KMS-11 (cell line): ENCODE measurements around the gene HSBP1L1.
A peak's percentile ranks its signal among the peaks of the same experiment; 100 is the strongest.

Experiments
- H2AFZ ChIP-seq: fragments of 200-600 bp; sonication (generic); 2 replicates; pipeline ENCODE4 v1.6.1; 2016; ENCODE audit warnings: antibody characterized with exemption, mixed run types, low read depth
- H3K27ac ChIP-seq: fragments of 200-600 bp; sonication (generic); 2 replicates; pipeline ENCODE4 v1.6.1; 2016; ENCODE audit warnings: mild to moderate bottlenecking, mixed run types
- H3K27me3 ChIP-seq: fragments of 200-600 bp; sonication (generic); 2 replicates; pipeline ENCODE4 v1.6.1; 2017; ENCODE audit warnings: mild to moderate bottlenecking, low read depth, mixed run types, moderate library complexity; ENCODE audit not compliant: insufficient read depth
- H3K36me3 ChIP-seq: fragments of 200-600 bp; sonication (generic); 2 replicates; pipeline ENCODE4 v1.6.1; 2017; ENCODE audit warnings: mild to moderate bottlenecking, mixed run types; ENCODE audit not compliant: insufficient read depth
- H3K4me1 ChIP-seq: fragments of 200-600 bp; sonication (generic); 2 replicates; pipeline ENCODE4 v1.6.1; 2016; ENCODE audit warnings: mild to moderate bottlenecking, low read depth, mixed run types; ENCODE audit not compliant: poor library complexity, severe bottlenecking
- H3K4me2 ChIP-seq: fragments of 200-600 bp; sonication (generic); 2 replicates; pipeline ENCODE4 v1.7.0; 2016; ENCODE audit warnings: mild to moderate bottlenecking, mixed run types
- H3K4me3 ChIP-seq: fragments of 200-600 bp; sonication (generic); IDR thresholded peaks from 2 replicates; pipeline ENCODE4 v1.6.1; 2017; ENCODE audit warnings: low read depth, low read length, mixed read lengths; ENCODE audit not compliant: insufficient read depth
- H3K79me2 ChIP-seq: fragments of 200-600 bp; sonication (generic); 2 replicates; pipeline ENCODE4 v1.6.1; 2016; ENCODE audit warnings: low read depth, mixed run types; ENCODE audit not compliant: insufficient read depth
- H3K9ac ChIP-seq: fragments of 200-600 bp; sonication (generic); 2 replicates; pipeline ENCODE4 v1.6.1; 2016; ENCODE audit warnings: mild to moderate bottlenecking, mixed run types
- H4K20me1 ChIP-seq: fragments of 200-600 bp; sonication (generic); 2 replicates; pipeline ENCODE4 v1.6.1; 2016; ENCODE audit warnings: mild to moderate bottlenecking, mixed run types; ENCODE audit not compliant: insufficient read depth
- CTCF ChIP-seq: fragments of 200-600 bp; sonication (generic); conservative IDR thresholded peaks from 2 replicates; pipeline ENCODE4 v1.6.1; 2017; ENCODE audit warnings: low read depth, mild to moderate bottlenecking, antibody characterized with exemption, low read length, moderate library complexity, mixed read lengths

The HSBP1L1 gene

GRCh38 chr18:79952456-79952995 is 11.9 kb upstream of the HSBP1L1 start:
- no peak for TF ChIP-seq CTCF
- Histone ChIP-seq H3K9ac (peak overlapping the region; percentile 89; the same call in 1 of the 2 replicates), H3K36me3 (no peaks in the 10 kb centered on the region), H3K27ac (no peak overlapping the region), H3K4me3 (no peak overlapping the region), H4K20me1 (no peaks in the 10 kb centered on the region), H3K4me2 (peak overlapping the region; percentile 94), H3K27me3 (no peaks in the 10 kb centered on the region), H3K79me2 (peaks cover 10% of the 10 kb centered on the region; the same call in 1 of the 2 replicates), H3K4me1 (peaks cover 7% of the 10 kb centered on the region), H2AFZ (peak overlapping the region; percentile 100)

- no peak overlapping the region for H2AFZ ChIP-seq
- no peak overlapping the region for H3K4me2 ChIP-seq
- peaks cover 10% of the 10 kb centered on the region; the same call in 1 of the 2 replicates for H3K79me2 ChIP-seq
- peaks cover 7% of the 10 kb centered on the region for H3K4me1 ChIP-seq
- no peak overlapping the region for H3K4me3 ChIP-seq
- no peak overlapping the region for H3K9ac ChIP-seq
- no peaks in the 10 kb centered on the region for H3K27me3 ChIP-seq
- no peak overlapping the region for H3K27ac ChIP-seq
- TF ChIP-seq CTCF = no peak
- no peaks in the 10 kb centered on the region for H4K20me1 ChIP-seq
- no peaks in the 10 kb centered on the region for H3K36me3 ChIP-seq
Observed at GRCh38 chr18:79952996-79953559, 11.4 kb upstream of the HSBP1L1 start.

GRCh38 chr18:79953971-79954651 is 10.3 kb upstream of the HSBP1L1 start:
- Histone ChIP-seq H3K27me3 (no peaks in the 10 kb centered on the region), H4K20me1 (no peaks in the 10 kb centered on the region), H2AFZ (no peak overlapping the region), H3K4me2 (no peak overlapping the region), H3K4me3 (no peak overlapping the region), H3K4me1 (peaks cover 7% of the 10 kb centered on the region), H3K27ac (no peak overlapping the region), H3K9ac (no peak overlapping the region), H3K36me3 (no peaks in the 10 kb centered on the region), H3K79me2 (peaks cover 10% of the 10 kb centered on the region; the same call in 1 of the 2 replicates)
- no peak for TF ChIP-seq CTCF

GRCh38 chr18:79954791-79955190 is 9.7 kb upstream of the HSBP1L1 start:
- H4K20me1 ChIP-seq = no peaks in the 10 kb centered on the region
- H3K36me3 ChIP-seq = no peaks in the 10 kb centered on the region
- H2AFZ ChIP-seq = no peak overlapping the region
- H3K27ac ChIP-seq = no peak overlapping the region
- H3K79me2 ChIP-seq = peaks cover 9% of the 10 kb centered on the region; the same call in 1 of the 2 replicates
- peaks cover 7% of the 10 kb centered on the region for H3K4me1 ChIP-seq
- no peak overlapping the region for H3K9ac ChIP-seq
- TF ChIP-seq CTCF = no peak
- H3K4me3 ChIP-seq = no peak overlapping the region
- H3K27me3 ChIP-seq = no peaks in the 10 kb centered on the region
- no peak overlapping the region for H3K4me2 ChIP-seq
